Sigmoid colon (tissue), 7 donors: ENCODE measurements around the gene CCDC107. TPM values are rescaled to one million over a fixed set of nuclear protein-coding genes. Genes with fewer than 3 reads are reported as not detected.

ENCODE experiments used
- DNase-seq: peaks from one replicate; pipeline ENCODE4 v3.0.0-alpha.2; 2019
- H3K27ac ChIP-seq, 4 donors: fragments of 200-600 bp; sonication (generic); one replicate each; pipeline ENCODE4 v1.5.1; 2016 to 2019; ENCODE audit warnings: mild to moderate bottlenecking in 1 of 4
- H3K27me3 ChIP-seq, 3 donors: fragments of 200-600 bp; sonication (generic); one replicate each; pipeline ENCODE4 v1.5.1; 2019; ENCODE audit warnings: mild to moderate bottlenecking in 1 of 3
- H3K36me3 ChIP-seq, 4 donors: fragments of 200-600 bp; sonication (generic); one replicate each; pipeline ENCODE4 v1.5.1; 2016 to 2019
- H3K4me1 ChIP-seq, 4 donors: fragments of 200-600 bp; sonication (generic); one replicate each; pipeline ENCODE4 v1.5.1; 2017 to 2019
- H3K4me3 ChIP-seq, 4 donors: fragments of 200-600 bp; sonication (generic); one replicate each; pipeline ENCODE4 v1.5.1; 2017 to 2019; ENCODE audit warnings: mild to moderate bottlenecking in 2 of 4, moderate library complexity in 1 of 4
- H3K9me3 ChIP-seq, 4 donors: fragments of 200-600 bp in 3 of 4; sonication (generic) in 3 of 4; one replicate each; pipeline versions ENCODE4 v1.5.1 to v1.6.1; 2013 to 2019
- CTCF ChIP-seq, 4 experiments: fragments of 450-650 bp in 3 of 4; fragments of 200-600 bp in 1 of 4; IDR thresholded peaks; one replicate each; pipeline ENCODE4 v1.5.1; 2016 to 2019; ENCODE audit warnings: antibody characterized with exemption in 4 of 4, mild to moderate bottlenecking in 3 of 4, moderate library complexity in 2 of 4
- EP300 ChIP-seq, 4 donors: sonication (generic); formaldehyde crosslinking; IDR thresholded peaks; one replicate each; pipeline ENCODE4 v1.6.1; 2017; ENCODE audit warnings: antibody characterized with exemption in 4 of 4
- POLR2A ChIP-seq, 2 donors: fragments of 450-650 bp; IDR thresholded peaks; one replicate each; pipeline ENCODE4 v1.6.1; 2016; ENCODE audit warnings: antibody characterized with exemption in 2 of 2, mild to moderate bottlenecking in 2 of 2, moderate library complexity in 2 of 2
- POLR2AphosphoS5 ChIP-seq, 4 donors: sonication (generic); formaldehyde crosslinking; IDR thresholded peaks; one replicate each; pipeline ENCODE4 v1.6.1; 2017; ENCODE audit warnings: antibody characterized with exemption in 4 of 4
- WGBS, 2 donors: extraction: QIAGEN DNeasy Blood & Tissue Kit; methylation state at CpG; one replicate each; pipeline ENCODE4 v1.1.7; 2013; 5-methylcytosine and 5-hydroxymethylcytosine counted together
- intact Hi-C: fragments of 100-400 bp; cut with DNase I; formaldehyde crosslinking; loops from one replicate; pipeline ENCODE4 v1.15.1; 2023
- polyA plus RNA-seq, 3 donors: library from polyadenylated mRNA; stranded (reverse); fragments of 200-250 nt; gene quantifications; one replicate each; pipeline ENCODE4 v1.2.3, GENCODE V29; 2013
- total RNA-seq, 4 donors: library from RNA; depleted of rRNA; stranded (reverse); fragments of >200 nt; gene quantifications; one replicate each; pipeline ENCODE4 v1.1.0, GENCODE V29; 2016
- donor health status: healthy with polysubstance abuse.
- donor health status: Bipolar disorder and iron deficiency.
- donor health status: healthy.

The CCDC107 gene
- total and polyA plus RNA-seq, 7 donors, result 21.3 to 112 (median 70.6) TPM

GRCh38 chr9:35656831-35657545, 1.1 kb upstream of the CCDC107 start:
- intact Hi-C loops, result loop anchor here (2.0 to 10.0 kb wide), 2 partner anchors 158 to 662 kb away; partner anchors contain the start of gene HINT2
- Histone ChIP-seq H3K4me3 (peak overlapping the region; percentile 30 to 77 (median 72)), H3K27me3 (no peaks in the 10 kb centered on the region), H3K4me1 (peaks cover 0 to 48% (median 43%) of the 10 kb centered on the region in 4 donors), H3K36me3 (peaks cover 0 to 13% (median 10%) of the 10 kb centered on the region in 4 donors), H3K27ac (peak overlapping the region; percentile 97 to 98 (median 98)), H3K9me3 (no peaks in the 10 kb centered on the region)
- 27 to 35% methylated on average over 25 of the region's 25 CpGs for WGBS, 2 donors
- TF ChIP-seq CTCF (IDR thresholded peaks at IDR 0.05) (no peak), POLR2AphosphoS5 (IDR thresholded peaks at IDR 0.05) (peak in 1 of 4 donors; percentile 4), POLR2A (IDR thresholded peaks at IDR 0.05) (no peak), EP300 (IDR thresholded peaks at IDR 0.05) (no peak)
- DNase-seq, result peak; percentile 83

DNA sequence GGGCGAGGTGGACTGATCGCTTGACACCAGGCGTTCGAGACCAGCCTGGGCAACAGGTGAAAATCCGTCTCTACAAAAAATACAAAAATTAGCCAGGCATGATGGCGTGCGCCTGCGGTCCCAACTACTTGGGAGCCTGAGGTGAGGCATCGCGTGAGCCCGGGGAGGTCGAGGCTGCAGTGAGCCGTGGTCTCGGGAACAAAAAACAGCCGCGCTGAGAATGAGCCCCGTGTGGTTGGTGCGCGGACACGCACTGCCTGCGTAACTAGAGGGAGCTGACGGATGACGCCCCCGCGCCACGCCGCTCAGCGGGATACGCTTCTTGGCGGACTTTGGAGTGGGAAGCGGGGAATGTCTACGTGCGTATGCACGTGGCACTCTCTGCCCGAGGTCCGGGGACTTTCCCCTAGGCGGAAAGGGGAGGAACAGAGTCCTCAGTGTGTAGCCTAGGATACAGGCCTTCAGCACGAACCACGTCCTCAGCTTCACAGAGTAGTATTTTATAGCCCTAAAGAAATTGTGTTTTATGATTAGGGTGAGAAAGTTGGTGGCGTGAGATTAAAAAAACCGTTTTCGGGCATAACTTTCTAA, 451 bp upstream of the CCDC107 start, which contains the start of gene RMRP:
Gene RMRP (minus strand): TSS at position 474 of the 591 bp plus-strand sequence.
- 1% methylated on average over 42 of the region's 42 CpGs for WGBS, 2 donors
- DNase-seq, result peak; percentile 100
- Histone ChIP-seq H3K4me3 (peak within 1 kb of the TSS; percentile 70 to 92 (median 76)), H3K27me3 (no peaks in the 10 kb centered on the region), H3K36me3 (peaks cover 0 to 13% (median 10%) of the 10 kb centered on the region in 4 donors), H3K9me3 (no peaks in the 10 kb centered on the region), H3K27ac (peak within 1 kb of the TSS; percentile 97 to 98 (median 98)), H3K4me1 (peaks cover 0 to 52% (median 47%) of the 10 kb centered on the region in 4 donors)
- intact Hi-C loops, result loop anchor here (1.0 to 10.0 kb wide), 3 partner anchors 73 to 663 kb away; partner anchors contain the start of gene HINT2
- peak; percentile 85 to 87 for TF ChIP-seq POLR2A (IDR thresholded peaks at IDR 0.05)
- TF ChIP-seq POLR2AphosphoS5 (IDR thresholded peaks at IDR 0.05), result peak; percentile 91 to 97 (median 96)
- peak; percentile 70 to 99 (median 94) for TF ChIP-seq EP300 (IDR thresholded peaks at IDR 0.05)
- TF ChIP-seq CTCF (IDR thresholded peaks at IDR 0.05), result peak; percentile 42 to 62 (median 62)

- Histone ChIP-seq H3K4me3 (peak overlapping the region; percentile 70 to 92 (median 76)), H3K4me1 (peaks cover 0 to 59% (median 53%) of the 10 kb centered on the region in 4 donors), H3K27ac (peak overlapping the region; percentile 97 to 98 (median 98)), H3K9me3 (no peaks in the 10 kb centered on the region), H3K36me3 (peaks cover 0 to 13% (median 10%) of the 10 kb centered on the region in 4 donors), H3K27me3 (no peaks in the 10 kb centered on the region)
- DNase-seq, result peak; percentile 84
- intact Hi-C loops, result loop anchor here (1.0 to 10.0 kb wide), 3 partner anchors 31 to 664 kb away; no protein-coding TSS in a partner anchor
- no peak for TF ChIP-seq CTCF (IDR thresholded peaks at IDR 0.05)
- TF ChIP-seq POLR2A (IDR thresholded peaks at IDR 0.05), result no peak
- no peak for TF ChIP-seq POLR2AphosphoS5 (IDR thresholded peaks at IDR 0.05)
- no peak for TF ChIP-seq EP300 (IDR thresholded peaks at IDR 0.05)
- WGBS, 2 donors, result 2 to 3% methylated on average over 2 of the region's 2 CpGs
Observed at GRCh38 chr9:35658968-35659220, 802 bp downstream of the CCDC107 start.

DNA sequence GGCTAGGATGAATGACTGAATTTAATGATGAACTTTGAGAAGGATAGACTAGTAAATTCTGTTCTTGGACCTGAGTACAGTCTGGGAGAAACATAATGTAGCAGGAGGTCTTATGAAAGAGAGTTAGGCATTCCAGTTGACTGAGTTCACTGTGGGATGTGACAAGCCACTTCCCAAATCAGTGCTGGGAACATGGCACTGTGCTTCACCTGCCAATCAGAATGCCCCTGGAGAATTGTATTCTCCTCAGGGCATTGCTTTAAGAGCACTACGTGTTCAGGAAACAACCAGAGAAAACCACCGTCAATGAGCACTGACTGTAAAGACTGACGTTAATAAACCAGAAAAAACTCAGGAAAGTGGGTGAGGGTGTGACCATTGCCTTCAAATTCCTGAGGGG, 1.2 kb downstream of the CCDC107 start:
- DNase-seq, result peak; percentile 82
- 50 to 67% methylated on average over 3 of the region's 3 CpGs for WGBS, 2 donors
- H3K4me1 ChIP-seq, result peaks cover 0 to 63% (median 56%) of the 10 kb centered on the region in 4 donors
- H3K27me3 ChIP-seq, result no peaks in the 10 kb centered on the region
- intact Hi-C loops, result loop anchor here (1.0 to 10.0 kb wide), 2 partner anchors 31 to 665 kb away; no protein-coding TSS in a partner anchor
- H3K4me3 ChIP-seq, result peak overlapping the region; percentile 70 to 92 (median 76)
- no peaks in the 10 kb centered on the region for H3K9me3 ChIP-seq
- H3K27ac ChIP-seq, result peak overlapping the region; percentile 97 to 98 (median 98)
- TF ChIP-seq EP300 (IDR thresholded peaks at IDR 0.05), result peak; percentile 41 to 92 (median 78)
- TF ChIP-seq POLR2AphosphoS5 (IDR thresholded peaks at IDR 0.05), result peak; percentile 70 to 83 (median 76)
- no peak for TF ChIP-seq CTCF (IDR thresholded peaks at IDR 0.05)
- peak in 1 of 2 donors; percentile 40 for TF ChIP-seq POLR2A (IDR thresholded peaks at IDR 0.05)
- peaks cover 0 to 13% (median 10%) of the 10 kb centered on the region in 4 donors for H3K36me3 ChIP-seq
